Stimulated activated naive B cell treated with anti-CD40 and anti-IgM and Interleukin-4, amounts not matched to agents 10 μg/mL and 1 μg/mL and 100 μg/mL, for 72 hours (primary cell): ENCODE data around the gene ARHGAP9.
A peak's percentile ranks its signal among the peaks of the same experiment; 100 is the strongest.
"Not testable (repeated sequence)": the region's sequence is repeated elsewhere in the genome, so short reads cannot be mapped to it uniquely, and the experiment has no call there.

Experiments
- ATAC-seq, 2 donors: fragments of 150-1000 bp; cut with Tn5 transposase; replicated peaks; 2 replicates each; pipeline ENCODE4 v1.10.0; 2021; ENCODE audit warnings: moderate library complexity in 1 of 2
- DNase-seq: peaks from one replicate; pipeline ENCODE4 v3.0.0; 2021
- H3K27ac Mint-ChIP-seq: one replicate; pipeline ENCODE4 v1.8.0; 2022; ENCODE audit warnings: mild to moderate bottlenecking, mixed read lengths
- H3K27me3 Mint-ChIP-seq, 2 donors: one replicate each; pipeline ENCODE4 v1.8.0; 2022; ENCODE audit warnings: mixed read lengths in 2 of 2
- H3K36me3 Mint-ChIP-seq, 2 donors: one replicate each; pipeline ENCODE4 v1.8.0; 2022; ENCODE audit warnings: mixed read lengths in 2 of 2, mild to moderate bottlenecking in 1 of 2
- H3K4me1 Mint-ChIP-seq, 2 donors: one replicate each; pipeline ENCODE4 v1.8.0; 2022; ENCODE audit warnings: mixed read lengths in 2 of 2, mild to moderate bottlenecking in 1 of 2
- H3K4me3 Mint-ChIP-seq, 2 donors: one replicate each; pipeline ENCODE4 v1.8.0; 2022; ENCODE audit warnings: mild to moderate bottlenecking in 2 of 2, mixed read lengths in 2 of 2, moderate library complexity in 1 of 2
- H3K9me3 Mint-ChIP-seq, 2 donors: one replicate each; pipeline ENCODE4 v1.8.0; 2022; ENCODE audit warnings: mixed read lengths in 2 of 2, mild to moderate bottlenecking in 1 of 2

The ARHGAP9 gene

GRCh38 chr12:57512665-57513064, 33.0 kb upstream of the ARHGAP9 start:
- no peak for ATAC-seq

GRCh38 chr12:57511588-57512325, 32.1 kb upstream of the ARHGAP9 start:
- Mint-ChIP-seq H3K4me1 (peaks cover 5 to 12% of the 10 kb centered on the region in 2 donors), H3K36me3 (peaks cover 46 to 61% of the 10 kb centered on the region in 2 donors), H3K27ac (peak overlapping the region; percentile 74), H3K4me3 (no peak overlapping the region), H3K27me3 (no peaks in the 10 kb centered on the region), H3K9me3 (no peaks in the 10 kb centered on the region)
- DNase-seq (no peak), ATAC-seq (no peak)

More at GRCh38 chr12:57512665-57513064, 33.0 kb upstream of the ARHGAP9 start:
- no peaks in the 10 kb centered on the region for H3K9me3 Mint-ChIP-seq
- H3K4me3 Mint-ChIP-seq = no peak overlapping the region
- H3K36me3 Mint-ChIP-seq = peaks cover 54 to 70% of the 10 kb centered on the region in 2 donors
- H3K27ac Mint-ChIP-seq = no peak overlapping the region
- no peak for DNase-seq
- no peaks in the 10 kb centered on the region for H3K27me3 Mint-ChIP-seq
- H3K4me1 Mint-ChIP-seq = peaks cover 8 to 21% of the 10 kb centered on the region in 2 donors

- Mint-ChIP-seq H3K9me3 (no peaks in the 10 kb centered on the region), H3K27me3 (no peaks in the 10 kb centered on the region), H3K36me3 (peaks cover 45 to 57% of the 10 kb centered on the region in 2 donors), H3K4me3 (no peak overlapping the region), H3K27ac (no peak overlapping the region), H3K4me1 (peaks cover 4 to 8% of the 10 kb centered on the region in 2 donors)
- no peak for ATAC-seq
- DNase-seq = no peak
These were observed 31.5 kb upstream of the ARHGAP9 start for GRCh38 chr12:57511161-57511560.

GRCh38 chr12:57507796-57508195, 28.1 kb upstream of the ARHGAP9 start:
- H3K36me3 Mint-ChIP-seq = peaks cover 37 to 49% of the 10 kb centered on the region in 2 donors
- not testable (repeated sequence) for H3K4me1 Mint-ChIP-seq, H3K4me3 Mint-ChIP-seq, ATAC-seq, DNase-seq, H3K27me3 Mint-ChIP-seq, H3K27ac Mint-ChIP-seq, H3K9me3 Mint-ChIP-seq

GRCh38 chr12:57506541-57506940, 26.9 kb upstream of the ARHGAP9 start:
- ATAC-seq, H3K9me3 Mint-ChIP-seq, DNase-seq, H3K27me3 Mint-ChIP-seq, H3K4me3 Mint-ChIP-seq, H3K27ac Mint-ChIP-seq, H3K4me1 Mint-ChIP-seq: not testable (repeated sequence)
- H3K36me3 Mint-ChIP-seq = peaks cover 34 to 46% of the 10 kb centered on the region in 2 donors

- H3K27me3 Mint-ChIP-seq, H3K27ac Mint-ChIP-seq, H3K4me3 Mint-ChIP-seq, ATAC-seq, H3K4me1 Mint-ChIP-seq, DNase-seq, H3K9me3 Mint-ChIP-seq: not testable (repeated sequence)
- peaks cover 51 to 59% of the 10 kb centered on the region in 2 donors for H3K36me3 Mint-ChIP-seq
These were observed 22.8 kb upstream of the ARHGAP9 start for GRCh38 chr12:57502311-57502969.

GRCh38 chr12:57500213-57500612, 20.5 kb upstream of the ARHGAP9 start:
- Mint-ChIP-seq H3K9me3 (peaks cover 0 to 2% of the 10 kb centered on the region in 2 donors), H3K27ac (no peak overlapping the region)

GRCh38 chr12:57498571-57498970, 18.9 kb upstream of the ARHGAP9 start:
- Mint-ChIP-seq H3K27ac (no peak overlapping the region), H3K9me3 (peaks cover 0 to 2% of the 10 kb centered on the region in 2 donors), H3K4me1 (peaks cover 7 to 9% of the 10 kb centered on the region in 2 donors), H3K4me3 (no peak overlapping the region), H3K36me3 (peaks cover 57 to 59% of the 10 kb centered on the region in 2 donors), H3K27me3 (no peaks in the 10 kb centered on the region)
- DNase-seq (no peak), ATAC-seq (no peak)

More at GRCh38 chr12:57500213-57500612, 20.5 kb upstream of the ARHGAP9 start:
- Mint-ChIP-seq H3K36me3 (peaks cover 59 to 63% of the 10 kb centered on the region in 2 donors), H3K4me3 (no peak overlapping the region), H3K4me1 (peaks cover 7 to 9% of the 10 kb centered on the region in 2 donors), H3K27me3 (no peaks in the 10 kb centered on the region)
- DNase-seq (no peak), ATAC-seq (no peak)

GRCh38 chr12:57498132-57498502, 18.5 kb upstream of the ARHGAP9 start:
- Mint-ChIP-seq H3K27ac (no peak overlapping the region), H3K27me3 (no peaks in the 10 kb centered on the region), H3K9me3 (peaks cover 0 to 2% of the 10 kb centered on the region in 2 donors), H3K36me3 (peaks cover 54 to 55% of the 10 kb centered on the region in 2 donors), H3K4me1 (peaks cover 7 to 9% of the 10 kb centered on the region in 2 donors), H3K4me3 (no peak overlapping the region)
- no peak for ATAC-seq
- DNase-seq = no peak

GRCh38 chr12:57497223-57498131, 17.8 kb upstream of the ARHGAP9 start:
- no peaks in the 10 kb centered on the region for H3K27me3 Mint-ChIP-seq
- no peak overlapping the region for H3K4me3 Mint-ChIP-seq
- H3K9me3 Mint-ChIP-seq = peaks cover 0 to 2% of the 10 kb centered on the region in 2 donors
- peaks cover 56 to 57% of the 10 kb centered on the region in 2 donors for H3K36me3 Mint-ChIP-seq
- ATAC-seq (no peak), DNase-seq (no peak)
- H3K27ac Mint-ChIP-seq = no peak overlapping the region
- peaks cover 9 to 10% of the 10 kb centered on the region in 2 donors for H3K4me1 Mint-ChIP-seq

GRCh38 chr12:57496822-57497221, 17.2 kb upstream of the ARHGAP9 start:
- no peak for ATAC-seq
- Mint-ChIP-seq H3K4me3 (no peak overlapping the region), H3K9me3 (peaks cover 0 to 2% of the 10 kb centered on the region in 2 donors), H3K27me3 (no peaks in the 10 kb centered on the region), H3K27ac (peak overlapping the region; percentile 28), H3K4me1 (peaks cover 6 to 9% of the 10 kb centered on the region in 2 donors), H3K36me3 (peaks cover 53 to 56% of the 10 kb centered on the region in 2 donors)
- no peak for DNase-seq

GRCh38 chr12:57495051-57495701, 15.5 kb upstream of the ARHGAP9 start:
- not testable (repeated sequence) for H3K27me3 Mint-ChIP-seq, H3K9me3 Mint-ChIP-seq, ATAC-seq, DNase-seq, H3K27ac Mint-ChIP-seq, H3K4me3 Mint-ChIP-seq
- peaks cover 8 to 15% of the 10 kb centered on the region in 2 donors for H3K4me1 Mint-ChIP-seq
- peaks cover 50 to 52% of the 10 kb centered on the region in 2 donors for H3K36me3 Mint-ChIP-seq

GRCh38 chr12:57491393-57492280, 12.0 kb upstream of the ARHGAP9 start:
- Mint-ChIP-seq H3K27ac (peak overlapping the region; percentile 39), H3K4me3 (no peak overlapping the region), H3K4me1 (peaks cover 15 to 25% of the 10 kb centered on the region in 2 donors), H3K36me3 (peaks cover 43 to 51% of the 10 kb centered on the region in 2 donors), H3K27me3 (no peaks in the 10 kb centered on the region), H3K9me3 (no peaks in the 10 kb centered on the region)
- ATAC-seq (no peak), DNase-seq (no peak)
